HepG2 (cell line): Measurements from ENCODE around the gene GNG12. TPM values are rescaled to one million over a fixed set of nuclear protein-coding genes. Genes with fewer than 3 reads are reported as not detected.

Source experiments
- ATF7-NPFF ChIP-seq: sonication (generic); formaldehyde crosslinking; IDR thresholded peaks from 2 replicates; pipeline ENCODE4 v1.8.1; 2023; ENCODE audit warnings: mild to moderate bottlenecking, low read depth, missing genetic modification reagents, moderate library complexity
- MAZ ChIP-seq, 2 experiments: sonication (generic) in 1 of 2; formaldehyde crosslinking in 1 of 2; IDR thresholded peaks; 2 replicates each; pipeline versions ENCODE4 v1.5.0 to v1.6.1; 2012 to 2020; ENCODE audit warnings: low read depth in 2 of 2, mild to moderate bottlenecking in 2 of 2, borderline replicate concordance in 1 of 2, improper control_type of control experiment in 1 of 2, low read length in 1 of 2, missing genetic modification reagents in 1 of 2, moderate library complexity in 1 of 2
- NFE2L2 ChIP-seq: fragments of 150-350 bp; IDR thresholded peaks from 2 replicates; pipeline ENCODE4 v1.6.1; 2014; ENCODE audit warnings: low read length
- PITX1 ChIP-seq: sonication (generic); formaldehyde crosslinking; IDR thresholded peaks from 2 replicates; pipeline ENCODE4 v1.5.1; 2020; ENCODE audit warnings: mild to moderate bottlenecking, missing genetic modification reagents
- POLR2A ChIP-seq, 2 experiments: IDR thresholded peaks; 2 replicates each; pipeline ENCODE4 v1.6.1; 2011; ENCODE audit warnings: low read depth in 2 of 2, low read length in 2 of 2, mild to moderate bottlenecking in 1 of 2, moderate library complexity in 1 of 2; ENCODE audit not compliant: insufficient read depth in 1 of 2
- PPARG ChIP-seq: conservative IDR thresholded peaks from 2 replicates; pipeline ENCODE4 v1.6.1; 2016; ENCODE audit warnings: missing biosample characterization, missing genetic modification reagents
- PRMT3 ChIP-seq: sonication (generic); formaldehyde crosslinking; IDR thresholded peaks from 2 replicates; pipeline ENCODE4 v1.8.1; 2022; ENCODE audit warnings: low read depth, mild to moderate bottlenecking, moderate library complexity, missing genetic modification reagents, borderline replicate concordance
- SAFB2 ChIP-seq: sonication (generic); formaldehyde crosslinking; IDR thresholded peaks from 2 replicates; pipeline ENCODE4 v1.5.1; 2020; ENCODE audit warnings: missing genetic modification reagents, low read depth, mild to moderate bottlenecking, borderline replicate concordance
- SMC3 ChIP-seq: IDR thresholded peaks from 2 replicates; pipeline ENCODE4 v1.6.1; 2011; ENCODE audit warnings: low read length, improper control_type of control experiment
- TARDBP ChIP-seq: sonication (generic); formaldehyde crosslinking; IDR thresholded peaks from 2 replicates; pipeline ENCODE4 v1.8.0; 2022; ENCODE audit warnings: mild to moderate bottlenecking, missing genetic modification reagents
- ZBTB38 ChIP-seq: sonication (generic); formaldehyde crosslinking; IDR thresholded peaks from 2 replicates; pipeline ENCODE4 v1.5.1; 2020; ENCODE audit warnings: mild to moderate bottlenecking, missing genetic modification reagents
- ZNF138 ChIP-seq: sonication (generic); formaldehyde crosslinking; IDR thresholded peaks from 2 replicates; pipeline ENCODE4 v1.5.0; 2020; ENCODE audit warnings: mild to moderate bottlenecking, low read depth, missing genetic modification reagents
- ZNF205 ChIP-seq: IDR thresholded peaks from 2 replicates; pipeline ENCODE4 v1.6.1; 2018; ENCODE audit warnings: missing biosample characterization, missing genetic modification reagents
- ZNF235 ChIP-seq: sonication (generic); formaldehyde crosslinking; IDR thresholded peaks from 2 replicates; pipeline ENCODE4 v1.8.1; 2023; ENCODE audit warnings: mild to moderate bottlenecking, missing genetic modification reagents, borderline replicate concordance
- ZNF605 ChIP-seq: sonication (generic); formaldehyde crosslinking; IDR thresholded peaks from 2 replicates; pipeline ENCODE4 v1.8.0; 2022; ENCODE audit warnings: mild to moderate bottlenecking, missing genetic modification reagents
- ZNF607 ChIP-seq: sonication (generic); formaldehyde crosslinking; IDR thresholded peaks from 2 replicates; pipeline ENCODE4 v1.5.1; 2020; ENCODE audit warnings: missing genetic modification reagents, mild to moderate bottlenecking, borderline replicate concordance
- polyA plus RNA-seq, 8 experiments: library from polyadenylated mRNA; depleted of rRNA in 3 of 8; stranded (reverse) in 7 of 8; unstranded in 1 of 8; fragments of >200 nt; fragmentation: Illumina TruSeq in 4 of 8; extraction: Trizol in 4 of 8; gene quantifications; 2 replicates each; pipeline versions ENCODE4 v1.2.1 to v1.2.3, GENCODE V29; 2011 to 2016; ENCODE audit warnings: low read depth in 4 of 8, missing spikeins in 1 of 8, mixed read lengths in 1 of 8; ENCODE audit not compliant: insufficient read depth in 1 of 8
- total RNA-seq, 5 experiments: library from RNA; depleted of rRNA; stranded (reverse); fragments of >200 nt; fragmentation: Illumina TruSeq; extraction: Trizol; gene quantifications; 2 replicates each; pipeline ENCODE4 v1.2.3, GENCODE V29; 2016; ENCODE audit warnings: low read depth in 1 of 5
- TF ChIP-seq, protein P1 (sequence below): sonication (generic); formaldehyde crosslinking; IDR thresholded peaks from 2 replicates; pipeline ENCODE4 v1.8.0; 2022; ENCODE audit warnings: mild to moderate bottlenecking, missing genetic modification reagents; ENCODE audit not compliant: insufficient replicate concordance
- TF ChIP-seq, protein P2 (sequence below): sonication (generic); formaldehyde crosslinking; conservative IDR thresholded peaks from 2 replicates; pipeline ENCODE4 v1.4.0; 2020; ENCODE audit warnings: missing genetic modification reagents
- TF ChIP-seq, protein P3 (sequence below): sonication (generic); formaldehyde crosslinking; IDR thresholded peaks from 2 replicates; pipeline ENCODE4 v1.4.0; 2020; ENCODE audit warnings: missing genetic modification reagents
- TF ChIP-seq, protein P4 (sequence below): IDR thresholded peaks from 2 replicates; pipeline ENCODE4 v1.6.1; 2016; ENCODE audit warnings: mild to moderate bottlenecking
- TF ChIP-seq, protein P5 (sequence below): sonication (generic); formaldehyde crosslinking; IDR thresholded peaks from 2 replicates; pipeline ENCODE4 v1.4.0; 2020; ENCODE audit warnings: mild to moderate bottlenecking, missing genetic modification reagents

GNG12 gene
- total and polyA plus RNA-seq, 2 of the 13 experiments (the other 11 are each of a cell fraction or from before 2014, with no cell fraction given) = 0.11 TPM

DNA sequence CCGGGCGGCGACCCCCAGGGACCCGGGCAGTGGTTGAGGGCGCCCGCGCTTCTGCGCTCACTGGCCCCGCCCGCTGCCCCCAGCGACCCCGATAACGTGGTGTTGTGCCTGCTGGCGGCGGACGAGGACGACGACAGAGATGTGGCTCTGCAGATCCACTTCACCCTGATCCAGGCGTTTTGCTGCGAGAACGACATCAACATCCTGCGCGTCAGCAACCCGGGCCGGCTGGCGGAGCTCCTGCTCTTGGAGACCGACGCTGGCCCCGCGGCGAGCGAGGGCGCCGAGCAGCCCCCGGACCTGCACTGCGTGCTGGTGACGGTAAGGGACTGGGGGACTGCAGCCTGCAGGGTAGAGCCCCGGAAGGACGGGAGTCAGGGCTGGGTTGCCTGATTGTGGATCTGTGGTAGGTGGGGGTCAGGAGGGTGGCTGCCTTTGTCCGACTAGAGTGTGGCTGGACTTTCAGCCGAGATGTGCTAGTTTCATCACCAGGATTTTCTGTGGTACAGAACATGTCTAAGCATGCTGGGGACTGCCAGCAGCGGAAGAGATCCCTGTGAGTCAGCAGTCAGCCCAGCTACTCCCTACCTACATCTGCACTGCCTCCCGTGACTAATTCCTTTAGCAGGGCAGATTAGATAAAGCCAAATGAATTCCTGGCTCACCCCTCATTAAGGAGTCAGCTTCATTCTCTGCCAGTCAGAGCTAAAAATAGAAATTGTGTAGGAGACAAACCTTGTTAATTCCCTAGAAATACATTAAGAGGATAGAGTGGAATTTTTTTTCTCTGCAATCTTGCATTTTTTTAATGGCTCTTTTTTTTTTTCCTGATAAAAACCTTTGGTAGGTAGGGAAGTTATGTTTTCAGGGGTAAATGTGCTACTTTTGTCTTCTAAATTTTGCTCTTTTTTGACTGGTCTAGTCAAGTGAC, 146.7 kb downstream of the GNG12 start (continued):
- TF ChIP-seq ZNF235 (CRISPR knock-in tag) = 0 out of 2 replicates have a peak, but pooled peaks have one; percentile 74
- TF ChIP-seq, protein P1, sequence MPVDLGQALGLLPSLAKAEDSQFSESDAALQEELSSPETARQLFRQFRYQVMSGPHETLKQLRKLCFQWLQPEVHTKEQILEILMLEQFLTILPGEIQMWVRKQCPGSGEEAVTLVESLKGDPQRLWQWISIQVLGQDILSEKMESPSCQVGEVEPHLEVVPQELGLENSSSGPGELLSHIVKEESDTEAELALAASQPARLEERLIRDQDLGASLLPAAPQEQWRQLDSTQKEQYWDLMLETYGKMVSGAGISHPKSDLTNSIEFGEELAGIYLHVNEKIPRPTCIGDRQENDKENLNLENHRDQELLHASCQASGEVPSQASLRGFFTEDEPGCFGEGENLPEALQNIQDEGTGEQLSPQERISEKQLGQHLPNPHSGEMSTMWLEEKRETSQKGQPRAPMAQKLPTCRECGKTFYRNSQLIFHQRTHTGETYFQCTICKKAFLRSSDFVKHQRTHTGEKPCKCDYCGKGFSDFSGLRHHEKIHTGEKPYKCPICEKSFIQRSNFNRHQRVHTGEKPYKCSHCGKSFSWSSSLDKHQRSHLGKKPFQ (CRISPR knock-in tag) = peak; percentile 23
- TF ChIP-seq, protein P2, sequence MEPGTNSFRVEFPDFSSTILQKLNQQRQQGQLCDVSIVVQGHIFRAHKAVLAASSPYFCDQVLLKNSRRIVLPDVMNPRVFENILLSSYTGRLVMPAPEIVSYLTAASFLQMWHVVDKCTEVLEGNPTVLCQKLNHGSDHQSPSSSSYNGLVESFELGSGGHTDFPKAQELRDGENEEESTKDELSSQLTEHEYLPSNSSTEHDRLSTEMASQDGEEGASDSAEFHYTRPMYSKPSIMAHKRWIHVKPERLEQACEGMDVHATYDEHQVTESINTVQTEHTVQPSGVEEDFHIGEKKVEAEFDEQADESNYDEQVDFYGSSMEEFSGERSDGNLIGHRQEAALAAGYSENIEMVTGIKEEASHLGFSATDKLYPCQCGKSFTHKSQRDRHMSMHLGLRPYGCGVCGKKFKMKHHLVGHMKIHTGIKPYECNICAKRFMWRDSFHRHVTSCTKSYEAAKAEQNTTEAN = peak; percentile 75
- 0 out of 2 replicates have a peak, but pooled peaks have one; percentile 27 for TF ChIP-seq SAFB2 (CRISPR knock-in tag)
- 0 out of 2 replicates have a peak, but pooled peaks have one; percentile 47 for TF ChIP-seq ZNF205
- TF ChIP-seq SMC3 = peak; percentile 43
- TF ChIP-seq NFE2L2 = peak; percentile 63; the same call in 1 of the 2 replicates
- TF ChIP-seq, protein P3, sequence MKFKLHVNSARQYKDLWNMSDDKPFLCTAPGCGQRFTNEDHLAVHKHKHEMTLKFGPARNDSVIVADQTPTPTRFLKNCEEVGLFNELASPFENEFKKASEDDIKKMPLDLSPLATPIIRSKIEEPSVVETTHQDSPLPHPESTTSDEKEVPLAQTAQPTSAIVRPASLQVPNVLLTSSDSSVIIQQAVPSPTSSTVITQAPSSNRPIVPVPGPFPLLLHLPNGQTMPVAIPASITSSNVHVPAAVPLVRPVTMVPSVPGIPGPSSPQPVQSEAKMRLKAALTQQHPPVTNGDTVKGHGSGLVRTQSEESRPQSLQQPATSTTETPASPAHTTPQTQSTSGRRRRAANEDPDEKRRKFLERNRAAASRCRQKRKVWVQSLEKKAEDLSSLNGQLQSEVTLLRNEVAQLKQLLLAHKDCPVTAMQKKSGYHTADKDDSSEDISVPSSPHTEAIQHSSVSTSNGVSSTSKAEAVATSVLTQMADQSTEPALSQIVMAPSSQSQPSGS (CRISPR knock-in tag) = peak; percentile 43; the same call in 1 of the 2 replicates
- TF ChIP-seq PITX1 (CRISPR knock-in tag) = peak; percentile 62
- TF ChIP-seq ZNF607 (CRISPR knock-in tag) = peak; percentile 68
- peak; percentile 71 for TF ChIP-seq PPARG (CRISPR knock-in tag)
- 0 out of 2 replicates have a peak, but pooled peaks have one; percentile 24 for TF ChIP-seq TARDBP
- TF ChIP-seq ZNF605 (CRISPR knock-in tag) = peak; percentile 71; the same call in 1 of the 2 replicates
- TF ChIP-seq POLR2A (IDR thresholded peaks at IDR 0.05; ENCODE audit: insufficient read depth in 1 of 2, low read depth in 2 of 2, low read length in 2 of 2) = peak; percentile 65 to 79; a peak in 3 of 4 replicates
- TF ChIP-seq, protein P4, sequence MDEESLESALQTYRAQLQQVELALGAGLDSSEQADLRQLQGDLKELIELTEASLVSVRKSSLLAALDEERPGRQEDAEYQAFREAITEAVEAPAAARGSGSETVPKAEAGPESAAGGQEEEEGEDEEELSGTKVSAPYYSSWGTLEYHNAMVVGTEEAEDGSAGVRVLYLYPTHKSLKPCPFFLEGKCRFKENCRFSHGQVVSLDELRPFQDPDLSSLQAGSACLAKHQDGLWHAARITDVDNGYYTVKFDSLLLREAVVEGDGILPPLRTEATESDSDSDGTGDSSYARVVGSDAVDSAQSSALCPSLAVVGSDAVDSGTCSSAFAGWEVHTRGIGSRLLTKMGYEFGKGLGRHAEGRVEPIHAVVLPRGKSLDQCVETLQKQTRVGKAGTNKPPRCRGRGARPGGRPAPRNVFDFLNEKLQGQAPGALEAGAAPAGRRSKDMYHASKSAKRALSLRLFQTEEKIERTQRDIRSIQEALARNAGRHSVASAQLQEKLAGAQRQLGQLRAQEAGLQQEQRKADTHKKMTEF (CRISPR knock-in tag) = peak; percentile 57
- 0 out of 2 replicates have a peak, but pooled peaks have one; percentile 28 for TF ChIP-seq PRMT3 (CRISPR knock-in tag)
- no peak for TF ChIP-seq MAZ (IDR thresholded peaks at IDR 0.05; ENCODE audit: borderline replicate concordance, low read depth, low read length)
- peak; percentile 47; the same call in 1 of the 2 replicates for TF ChIP-seq MAZ (CRISPR knock-in tag; IDR thresholded peaks at IDR 0.05; ENCODE audit: low read depth)
- TF ChIP-seq, protein P5, sequence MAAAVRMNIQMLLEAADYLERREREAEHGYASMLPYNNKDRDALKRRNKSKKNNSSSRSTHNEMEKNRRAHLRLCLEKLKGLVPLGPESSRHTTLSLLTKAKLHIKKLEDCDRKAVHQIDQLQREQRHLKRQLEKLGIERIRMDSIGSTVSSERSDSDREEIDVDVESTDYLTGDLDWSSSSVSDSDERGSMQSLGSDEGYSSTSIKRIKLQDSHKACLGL (CRISPR knock-in tag) = peak; percentile 53; the same call in 1 of the 2 replicates
- 0 out of 2 replicates have a peak, but pooled peaks have one; percentile 48 for TF ChIP-seq ZBTB38 (CRISPR knock-in tag)
- peak; percentile 56 for TF ChIP-seq ATF7-NPFF (CRISPR knock-in tag)
- 0 out of 2 replicates have a peak, but pooled peaks have one; percentile 54 for TF ChIP-seq ZNF138 (CRISPR knock-in tag)
